Diencephalon (tissue), 1 donor: ENCODE results near the gene MAGEC2. TPM values are rescaled to one million over a fixed set of nuclear protein-coding genes. Genes with fewer than 3 reads are reported as not detected.

Experiments
- total RNA-seq: library from RNA; depleted of rRNA; stranded (reverse); fragments of >200 nt; gene quantifications from one replicate; pipeline ENCODE4 v1.2.3, GENCODE V29; 2014

The MAGEC2 gene, protein sequence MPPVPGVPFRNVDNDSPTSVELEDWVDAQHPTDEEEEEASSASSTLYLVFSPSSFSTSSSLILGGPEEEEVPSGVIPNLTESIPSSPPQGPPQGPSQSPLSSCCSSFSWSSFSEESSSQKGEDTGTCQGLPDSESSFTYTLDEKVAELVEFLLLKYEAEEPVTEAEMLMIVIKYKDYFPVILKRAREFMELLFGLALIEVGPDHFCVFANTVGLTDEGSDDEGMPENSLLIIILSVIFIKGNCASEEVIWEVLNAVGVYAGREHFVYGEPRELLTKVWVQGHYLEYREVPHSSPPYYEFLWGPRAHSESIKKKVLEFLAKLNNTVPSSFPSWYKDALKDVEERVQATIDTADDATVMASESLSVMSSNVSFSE
- total RNA-seq, result not detected

DNA sequence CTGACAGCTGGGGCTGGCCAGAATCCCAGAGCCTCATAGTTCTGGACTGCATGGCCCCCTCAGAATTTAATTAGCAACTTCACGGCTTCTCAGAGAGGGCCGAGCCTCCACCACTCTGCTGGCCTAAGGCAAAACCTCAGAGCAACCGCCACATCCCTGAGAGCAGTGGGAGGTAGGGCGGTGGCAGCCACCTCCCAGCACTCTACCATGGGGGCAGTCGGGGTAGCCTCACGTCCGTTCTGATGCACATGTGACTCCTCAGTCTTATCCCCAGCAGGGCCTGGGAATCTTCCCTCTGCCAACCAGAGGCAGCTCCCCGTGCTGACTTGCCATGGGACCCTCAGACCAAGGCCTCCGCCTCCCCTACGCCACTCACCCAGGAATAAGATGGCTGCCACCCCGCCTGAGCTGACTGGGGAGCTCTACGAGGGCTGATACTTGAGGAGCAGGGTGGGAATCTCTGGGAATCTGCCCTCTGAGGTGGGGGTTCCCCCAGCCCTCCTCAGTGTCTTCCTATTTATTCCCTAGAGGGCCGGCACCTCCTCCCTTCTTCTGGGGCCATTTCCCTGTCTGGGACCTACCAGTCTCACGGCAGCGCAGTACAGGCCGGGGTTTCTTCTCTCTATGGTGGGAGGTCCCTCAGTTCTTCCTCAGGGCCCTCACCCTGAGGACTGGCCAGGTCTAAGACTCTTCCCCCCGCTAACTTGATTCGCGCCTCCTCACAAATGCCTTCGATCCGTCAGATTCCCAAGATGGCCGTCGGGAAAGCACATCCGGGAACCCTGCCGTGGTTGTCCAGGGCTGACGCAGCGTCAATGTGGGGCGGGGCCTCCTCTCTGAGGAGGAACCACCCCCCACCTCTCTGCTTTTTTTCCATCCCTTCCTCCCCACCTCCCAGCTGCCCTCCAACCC lies at the start of gene MAGEC2:
MAGEC2 (minus strand) TSS at position 769 of the 912 bp plus-strand sequence. CDS start 1,303 bp downstream, outside the sequence.

